ENCODE results near the gene N4BP2.

Gene N4BP2

DNA sequence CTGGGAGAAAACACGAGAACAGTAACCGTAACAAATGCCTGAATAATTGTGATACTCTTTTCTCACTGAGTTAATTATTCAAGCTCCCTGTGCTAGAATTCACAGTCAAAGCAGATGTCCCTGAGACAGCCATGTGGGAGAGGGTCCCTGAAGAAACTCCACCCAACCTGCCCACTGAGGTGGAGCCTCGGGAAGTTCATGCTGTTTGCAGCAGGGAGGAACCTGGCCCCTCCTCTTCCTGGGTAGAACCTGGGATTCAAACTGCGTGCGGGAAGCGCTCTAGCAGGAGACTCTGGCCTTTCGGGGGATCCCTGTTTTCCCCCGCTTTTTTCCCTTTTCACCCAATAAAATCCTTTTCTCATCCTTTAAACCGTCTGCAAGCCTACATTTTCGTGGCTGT is 120.0 kb downstream of the N4BP2 start:
- TF ChIP-seq, protein P1, sequence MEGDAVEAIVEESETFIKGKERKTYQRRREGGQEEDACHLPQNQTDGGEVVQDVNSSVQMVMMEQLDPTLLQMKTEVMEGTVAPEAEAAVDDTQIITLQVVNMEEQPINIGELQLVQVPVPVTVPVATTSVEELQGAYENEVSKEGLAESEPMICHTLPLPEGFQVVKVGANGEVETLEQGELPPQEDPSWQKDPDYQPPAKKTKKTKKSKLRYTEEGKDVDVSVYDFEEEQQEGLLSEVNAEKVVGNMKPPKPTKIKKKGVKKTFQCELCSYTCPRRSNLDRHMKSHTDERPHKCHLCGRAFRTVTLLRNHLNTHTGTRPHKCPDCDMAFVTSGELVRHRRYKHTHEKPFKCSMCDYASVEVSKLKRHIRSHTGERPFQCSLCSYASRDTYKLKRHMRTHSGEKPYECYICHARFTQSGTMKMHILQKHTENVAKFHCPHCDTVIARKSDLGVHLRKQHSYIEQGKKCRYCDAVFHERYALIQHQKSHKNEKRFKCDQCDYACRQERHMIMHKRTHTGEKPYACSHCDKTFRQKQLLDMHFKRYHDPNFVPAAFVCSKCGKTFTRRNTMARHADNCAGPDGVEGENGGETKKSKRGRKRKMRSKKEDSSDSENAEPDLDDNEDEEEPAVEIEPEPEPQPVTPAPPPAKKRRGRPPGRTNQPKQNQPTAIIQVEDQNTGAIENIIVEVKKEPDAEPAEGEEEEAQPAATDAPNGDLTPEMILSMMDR (IDR thresholded peaks at IDR 0.05; ENCODE audit: insufficient read depth, missing control alignments): no peak
- FAIRE-seq: no peak
- no peak for DNase-seq (ENCODE audit: insufficient read length, low spot score)

DNA sequence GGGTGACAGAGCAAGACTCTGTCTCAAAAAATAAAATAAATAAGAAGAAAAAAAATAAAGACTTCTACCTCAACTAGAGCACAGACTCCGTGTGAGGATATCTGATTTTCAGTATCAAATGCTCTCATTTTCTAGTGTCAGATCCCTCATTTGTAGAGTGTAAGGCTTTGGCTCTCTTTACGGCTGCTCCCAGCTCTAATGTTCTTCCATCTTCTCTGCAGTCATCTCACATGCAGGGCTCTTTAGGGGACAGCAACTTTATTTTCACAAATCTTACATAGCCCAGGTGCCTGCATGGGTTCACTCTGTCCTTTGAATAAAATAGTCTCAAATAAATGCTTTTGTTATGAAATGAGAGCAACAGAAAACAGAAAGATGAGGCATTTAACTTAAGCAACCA is 120.9 kb downstream of the N4BP2 start:
- TF ChIP-seq, protein P1 (IDR thresholded peaks at IDR 0.05; ENCODE audit: insufficient read depth, missing control alignments): no peak
- no peak for FAIRE-seq
- no peak for DNase-seq (ENCODE audit: insufficient read length, low spot score)

DNA sequence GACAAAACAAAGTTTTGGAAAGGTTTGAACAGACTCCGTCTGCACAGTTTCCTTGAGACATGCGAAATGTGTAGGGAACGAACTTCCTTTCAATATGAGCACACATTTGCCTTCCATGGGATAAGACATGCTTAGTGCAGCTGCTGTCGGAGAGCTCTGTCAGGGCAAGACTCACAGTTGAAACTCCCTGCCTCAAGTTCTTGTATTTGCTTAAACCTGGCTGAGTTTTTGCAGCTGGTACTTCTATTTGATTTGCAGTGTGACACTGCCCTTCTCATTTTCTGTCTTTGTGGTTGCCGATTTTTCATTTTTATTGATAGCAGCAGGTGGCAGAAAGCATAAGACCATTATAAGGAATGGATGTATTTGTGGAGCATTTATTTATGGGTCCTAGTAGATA is 122.0 kb downstream of the N4BP2 start:
- TF ChIP-seq, protein P1 (IDR thresholded peaks at IDR 0.05; ENCODE audit: insufficient read depth, missing control alignments): no peak
- DNase-seq (ENCODE audit: insufficient read length, low spot score) (no peak), FAIRE-seq (no peak)

DNA sequence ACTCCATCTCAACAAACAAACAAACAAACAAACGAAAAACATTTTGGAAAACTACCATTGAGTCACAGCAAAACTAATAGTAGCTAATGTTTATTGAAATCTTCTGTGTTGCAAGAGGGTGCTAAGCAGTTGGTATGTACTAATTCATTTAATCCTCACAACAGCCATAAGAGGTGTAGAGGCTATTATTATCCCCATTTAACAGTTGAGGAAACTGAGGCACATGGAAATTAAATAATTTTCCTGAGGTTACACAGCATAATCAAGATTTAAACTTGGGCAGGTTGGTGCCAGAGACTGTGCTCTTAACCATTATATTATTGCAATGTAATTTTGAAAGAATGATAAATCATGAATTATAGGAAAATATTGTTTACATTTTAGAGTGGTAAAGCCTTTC is 122.7 kb downstream of the N4BP2 start:
- TF ChIP-seq, protein P1 (IDR thresholded peaks at IDR 0.05; ENCODE audit: insufficient read depth, missing control alignments): no peak
- DNase-seq (ENCODE audit: insufficient read length, low spot score) (no peak), FAIRE-seq (no peak)

DNA sequence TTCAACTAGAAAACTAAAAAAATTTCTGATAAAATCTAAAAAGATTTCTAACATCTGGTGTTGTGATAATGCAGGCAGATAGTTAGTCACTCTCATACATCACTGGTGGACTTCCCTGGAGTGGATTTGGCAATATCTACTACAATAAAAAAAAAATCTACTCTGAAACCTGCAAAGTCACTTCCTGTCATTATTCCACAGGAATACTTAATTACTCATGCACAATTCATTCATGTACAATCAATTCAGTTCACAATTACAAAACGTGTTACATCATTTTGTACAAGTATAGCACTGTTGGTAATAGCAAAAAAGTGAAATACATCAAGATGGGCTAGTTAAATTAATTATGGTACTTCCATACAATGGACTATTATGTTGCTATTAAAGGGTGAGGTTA is 123.7 kb downstream of the N4BP2 start:
- DNase-seq (ENCODE audit: insufficient read length, low spot score) (no peak), FAIRE-seq (no peak)
- TF ChIP-seq, protein P1 (IDR thresholded peaks at IDR 0.05; ENCODE audit: insufficient read depth, missing control alignments): no peak

DNA sequence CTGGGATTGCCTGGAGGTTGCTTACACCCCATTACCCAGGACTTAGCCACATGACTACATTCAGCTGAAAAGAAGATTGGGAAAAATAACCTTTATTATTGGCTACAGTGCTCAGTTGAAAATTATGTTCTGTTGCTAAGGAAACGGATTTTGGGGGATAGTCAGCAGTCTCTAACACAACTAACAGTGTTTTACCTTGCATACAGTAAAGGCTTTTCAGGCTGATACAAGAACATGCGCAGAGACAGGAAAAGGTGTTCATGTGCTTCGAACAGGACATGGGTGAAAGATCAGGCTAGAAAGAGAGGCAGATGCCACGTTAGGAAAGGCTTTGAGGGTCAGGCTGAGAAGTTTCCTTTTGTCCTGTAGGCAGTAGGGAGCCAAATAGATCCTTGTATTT is 125.4 kb downstream of the N4BP2 start:
- TF ChIP-seq, protein P1 (IDR thresholded peaks at IDR 0.05; ENCODE audit: insufficient read depth, missing control alignments): no peak
- FAIRE-seq (no peak), DNase-seq (ENCODE audit: insufficient read length, low spot score) (no peak)

DNA sequence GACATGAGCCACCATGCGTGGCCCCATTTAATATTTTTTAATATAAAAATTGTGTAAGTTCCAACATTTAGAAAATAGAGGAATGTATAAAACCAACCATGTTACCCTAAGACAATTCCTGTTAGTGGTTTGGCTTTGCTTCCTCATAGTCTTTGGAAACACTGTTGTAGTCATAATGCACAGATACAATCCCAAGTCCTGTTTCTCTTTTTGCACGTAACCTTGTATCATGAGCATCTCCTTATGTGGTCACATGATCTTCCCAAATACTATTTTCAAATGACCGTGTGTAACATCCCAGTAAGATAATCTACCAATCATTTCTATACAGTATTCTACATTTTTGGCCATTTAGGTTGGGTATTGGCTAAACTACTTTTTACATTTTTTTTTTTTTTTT is 126.3 kb downstream of the N4BP2 start:
- FAIRE-seq: no peak
- TF ChIP-seq, protein P1 (IDR thresholded peaks at IDR 0.05; ENCODE audit: insufficient read depth, missing control alignments): no peak
- no peak for DNase-seq (ENCODE audit: insufficient read length, low spot score)

Measured in D721Med (cell line).